Left forelimb (tissue), 1 donor: ENCODE data around the gene SEC23IP.

Experiments used
- DNase-seq: peaks from one replicate; pipeline ENCODE4 v3.0.0-alpha.2; 2018; ENCODE audit warnings: low spot score

Gene SEC23IP

GRCh38 chr10:119940487-119940886 lies 48.0 kb downstream of the SEC23IP start:
- no peak for DNase-seq

GRCh38 chr10:119942973-119943372 lies 50.4 kb downstream of the SEC23IP start:
- DNase-seq: no peak

GRCh38 chr10:119945805-119946204 lies 53.3 kb downstream of the SEC23IP start:
- DNase-seq: no peak

GRCh38 chr10:119947300-119947699 lies 54.8 kb downstream of the SEC23IP start:
- DNase-seq: no peak

- no peak for DNase-seq
Observed at GRCh38 chr10:119957451-119957850, 64.9 kb downstream of the SEC23IP start.

GRCh38 chr10:119962837-119963236 lies 70.3 kb downstream of the SEC23IP start:
- no peak for DNase-seq

- no peak for DNase-seq
Observed at GRCh38 chr10:119967066-119967465, 74.5 kb downstream of the SEC23IP start.

GRCh38 chr10:119969609-119970008 lies 77.1 kb downstream of the SEC23IP start:
- no peak for DNase-seq

- DNase-seq: no peak
Observed at GRCh38 chr10:119970107-119970506, 77.6 kb downstream of the SEC23IP start.

GRCh38 chr10:119970963-119971362 lies 78.4 kb downstream of the SEC23IP start:
- DNase-seq: no peak

- no peak for DNase-seq
Observed at GRCh38 chr10:119973281-119973680, 80.8 kb downstream of the SEC23IP start.

GRCh38 chr10:119976421-119976820 lies 83.9 kb downstream of the SEC23IP start:
- no peak for DNase-seq

- no peak for DNase-seq
Observed at GRCh38 chr10:119980956-119981750, 88.6 kb downstream of the SEC23IP start.

- no peak for DNase-seq
Observed at GRCh38 chr10:119981826-119982225, 89.3 kb downstream of the SEC23IP start.

- no peak for DNase-seq
Observed at GRCh38 chr10:119988333-119988732, 95.8 kb downstream of the SEC23IP start.

- no peak for DNase-seq
Observed at GRCh38 chr10:119989966-119990365, 97.4 kb downstream of the SEC23IP start.

- no peak for DNase-seq
Observed at GRCh38 chr10:119991066-119991465, 98.5 kb downstream of the SEC23IP start.

GRCh38 chr10:119991816-119992215 lies 99.3 kb downstream of the SEC23IP start:
- DNase-seq: no peak
